Loucy (cell line): ENCODE results near the gene SLC12A4.

ENCODE experiments used
- H2AFZ ChIP-seq: fragments of 200-600 bp; sonication (generic); 2 replicates; pipeline ENCODE4 v1.6.0; 2016; ENCODE audit warnings: antibody characterized with exemption, mild to moderate bottlenecking, low read length, moderate library complexity
- H3F3A ChIP-seq: fragments of 200-600 bp; 2 replicates; pipeline ENCODE4 v1.6.0; 2016; ENCODE audit warnings: antibody characterized with exemption, low read depth, mild to moderate bottlenecking
- H3K27me3 ChIP-seq: fragments of 200-600 bp; sonication (generic); 2 replicates; pipeline ENCODE4 v1.6.1; 2014; ENCODE audit warnings: low read length, mild to moderate bottlenecking; ENCODE audit not compliant: insufficient read depth, poor library complexity, severe bottlenecking
- H3K36me3 ChIP-seq: fragments of 200-600 bp; sonication (generic); 2 replicates; pipeline ENCODE4 v1.6.1; 2016; ENCODE audit warnings: low read length; ENCODE audit not compliant: insufficient read depth
- H3K4me1 ChIP-seq: fragments of 200-600 bp; sonication (generic); 2 replicates; pipeline ENCODE4 v1.5.1; 2014; ENCODE audit warnings: low read length, mild to moderate bottlenecking; ENCODE audit not compliant: insufficient read depth, poor library complexity, severe bottlenecking
- H3K4me2 ChIP-seq: fragments of 200-600 bp; sonication (generic); 2 replicates; pipeline ENCODE4 v1.6.0; 2014; ENCODE audit warnings: antibody characterized with exemption, low read length, low read depth, mild to moderate bottlenecking; ENCODE audit not compliant: poor library complexity, severe bottlenecking
- H3K4me3 ChIP-seq: fragments of 200-600 bp; sonication (generic); 2 replicates; pipeline ENCODE4 v1.5.1; 2014; ENCODE audit warnings: low read length, mild to moderate bottlenecking, mixed read lengths; ENCODE audit not compliant: poor library complexity, severe bottlenecking
- H3K79me2 ChIP-seq: fragments of 200-600 bp; sonication (generic); 2 replicates; pipeline ENCODE4 v1.6.1; 2014; ENCODE audit warnings: low read length; ENCODE audit not compliant: insufficient read depth
- H3K9ac ChIP-seq: fragments of 200-600 bp; sonication (generic); 2 replicates; pipeline ENCODE4 v1.6.0; 2014; ENCODE audit warnings: mild to moderate bottlenecking, low read depth, low read length, moderate library complexity; ENCODE audit not compliant: poor library complexity, severe bottlenecking
- H3K9me2 ChIP-seq: fragments of 200-600 bp; sonication (generic); replicated peaks from 2 replicates; pipeline ENCODE4 v1.6.1; 2016; ENCODE audit warnings: low read depth, low read length, mixed read lengths
- H3K9me3 ChIP-seq: fragments of 200-600 bp; sonication (generic); 2 replicates; pipeline ENCODE4 v1.6.1; 2014; ENCODE audit warnings: mild to moderate bottlenecking, antibody characterized with exemption, low read length, low read depth; ENCODE audit not compliant: insufficient read depth
- H4K20me1 ChIP-seq: fragments of 200-600 bp; sonication (generic); 2 replicates; pipeline ENCODE4 v1.6.0; 2014; ENCODE audit warnings: antibody characterized with exemption, low read length, mild to moderate bottlenecking; ENCODE audit not compliant: insufficient read depth, poor library complexity, severe bottlenecking
- EZH2phosphoT487 ChIP-seq: fragments of 200-600 bp; IDR thresholded peaks from 2 replicates; pipeline ENCODE4 v1.6.1; 2018; ENCODE audit warnings: antibody characterized with exemption, mild to moderate bottlenecking, moderate library complexity, borderline replicate concordance
- TF ChIP-seq, protein P1 (sequence below): fragments of 200-600 bp; sonication (generic); conservative IDR thresholded peaks from 2 replicates; pipeline ENCODE4 v1.5.1; 2014; ENCODE audit warnings: mild to moderate bottlenecking, antibody characterized with exemption, low read length

Gene SLC12A4

DNA sequence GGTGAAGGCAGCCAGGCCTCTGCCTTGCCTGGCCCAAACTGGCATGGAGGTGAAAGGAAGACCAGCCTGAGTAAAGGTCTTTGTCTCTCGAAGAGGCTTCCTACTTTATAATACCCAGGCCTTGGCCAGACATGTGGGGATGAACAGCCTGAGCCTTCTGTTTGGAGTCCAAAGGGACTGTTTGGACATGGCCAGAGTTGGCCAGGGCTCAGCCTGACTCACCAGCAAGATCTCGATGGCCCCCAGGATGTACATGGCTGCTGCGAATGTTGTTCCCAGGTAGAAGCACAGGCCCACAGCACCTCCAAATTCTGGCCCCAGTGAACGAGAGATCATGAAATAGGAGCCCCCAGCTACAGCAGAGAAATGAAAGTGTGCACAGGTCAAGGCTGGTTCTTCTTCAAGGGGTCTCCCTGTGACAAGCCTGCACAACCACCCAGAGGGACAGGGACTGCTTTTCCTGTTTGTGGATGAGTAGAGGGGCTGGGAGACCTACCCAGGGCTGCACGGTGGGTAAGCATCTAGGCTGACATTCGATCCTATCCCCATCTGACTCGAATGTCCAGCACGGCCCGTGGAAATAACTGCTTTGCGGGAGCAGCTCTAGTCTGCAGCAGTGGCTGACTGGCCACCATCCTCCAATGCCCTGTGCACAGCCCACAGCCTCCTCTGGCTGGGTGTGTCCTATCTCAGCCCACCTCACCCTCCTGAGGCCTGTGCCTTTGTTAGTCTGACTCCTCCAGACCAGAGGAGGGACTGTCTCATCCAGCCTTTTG lies 13.8 kb downstream of the SLC12A4 start:
- Histone ChIP-seq H3K9me3 (no peaks in the 10 kb centered on the region), H3K36me3 (no peaks in the 10 kb centered on the region), H3K9me2 (no peaks in the 10 kb centered on the region), H4K20me1 (no peaks in the 10 kb centered on the region), H3K4me1 (no peaks in the 10 kb centered on the region), H3K27me3 (no peaks in the 10 kb centered on the region), H3K4me3 (no peak overlapping the region), H3K9ac (no peak overlapping the region), H2AFZ (no peak overlapping the region), H3F3A (no peaks in the 10 kb centered on the region), H3K4me2 (no peak overlapping the region), H3K79me2 (no peaks in the 10 kb centered on the region)
- TF ChIP-seq, protein P1, sequence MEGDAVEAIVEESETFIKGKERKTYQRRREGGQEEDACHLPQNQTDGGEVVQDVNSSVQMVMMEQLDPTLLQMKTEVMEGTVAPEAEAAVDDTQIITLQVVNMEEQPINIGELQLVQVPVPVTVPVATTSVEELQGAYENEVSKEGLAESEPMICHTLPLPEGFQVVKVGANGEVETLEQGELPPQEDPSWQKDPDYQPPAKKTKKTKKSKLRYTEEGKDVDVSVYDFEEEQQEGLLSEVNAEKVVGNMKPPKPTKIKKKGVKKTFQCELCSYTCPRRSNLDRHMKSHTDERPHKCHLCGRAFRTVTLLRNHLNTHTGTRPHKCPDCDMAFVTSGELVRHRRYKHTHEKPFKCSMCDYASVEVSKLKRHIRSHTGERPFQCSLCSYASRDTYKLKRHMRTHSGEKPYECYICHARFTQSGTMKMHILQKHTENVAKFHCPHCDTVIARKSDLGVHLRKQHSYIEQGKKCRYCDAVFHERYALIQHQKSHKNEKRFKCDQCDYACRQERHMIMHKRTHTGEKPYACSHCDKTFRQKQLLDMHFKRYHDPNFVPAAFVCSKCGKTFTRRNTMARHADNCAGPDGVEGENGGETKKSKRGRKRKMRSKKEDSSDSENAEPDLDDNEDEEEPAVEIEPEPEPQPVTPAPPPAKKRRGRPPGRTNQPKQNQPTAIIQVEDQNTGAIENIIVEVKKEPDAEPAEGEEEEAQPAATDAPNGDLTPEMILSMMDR, result no peak
- TF ChIP-seq EZH2phosphoT487, result no peak

DNA sequence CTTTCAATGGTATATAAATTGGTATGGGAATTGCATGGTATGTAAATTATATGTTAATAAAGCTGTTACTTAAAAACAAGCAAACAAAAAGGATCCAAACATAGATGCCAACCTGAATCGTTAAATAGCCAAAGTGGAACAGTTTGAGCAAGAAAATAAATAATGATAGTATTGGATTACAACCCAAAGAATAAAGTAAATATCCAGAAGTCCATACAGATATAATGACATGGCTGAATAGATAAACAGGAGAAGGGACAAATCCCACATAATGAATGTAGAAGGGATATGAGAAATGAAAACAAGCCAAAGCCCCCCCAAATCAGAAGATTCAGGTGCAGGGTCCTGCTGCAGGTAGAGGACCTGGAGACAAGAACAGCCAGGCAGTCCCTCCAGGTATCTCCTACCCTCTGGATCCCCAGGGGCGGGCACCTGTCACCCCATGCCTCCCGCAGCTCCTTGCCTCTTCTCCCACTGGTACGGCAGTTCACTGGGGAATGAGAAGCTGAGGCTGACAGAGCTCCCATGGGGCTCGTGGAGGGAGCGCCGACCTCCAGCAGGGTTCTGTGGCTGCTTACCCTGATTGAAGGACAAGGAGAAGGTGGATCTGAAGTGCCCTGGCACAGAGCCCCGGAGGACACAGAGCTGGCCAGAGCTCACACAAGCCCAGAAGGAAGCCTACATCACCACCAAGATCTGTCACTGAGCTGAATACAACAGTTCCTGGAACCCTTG lies 14.6 kb downstream of the SLC12A4 start:
- Histone ChIP-seq H3K4me1 (no peaks in the 10 kb centered on the region), H3K79me2 (no peaks in the 10 kb centered on the region), H3K9ac (no peak overlapping the region), H3K27me3 (no peaks in the 10 kb centered on the region), H3F3A (no peaks in the 10 kb centered on the region), H3K9me2 (no peaks in the 10 kb centered on the region), H3K4me2 (no peak overlapping the region), H3K4me3 (no peak overlapping the region), H3K9me3 (no peaks in the 10 kb centered on the region), H4K20me1 (no peaks in the 10 kb centered on the region), H3K36me3 (no peaks in the 10 kb centered on the region), H2AFZ (no peak overlapping the region)
- TF ChIP-seq EZH2phosphoT487, result no peak
- TF ChIP-seq, protein P1, result no peak

DNA sequence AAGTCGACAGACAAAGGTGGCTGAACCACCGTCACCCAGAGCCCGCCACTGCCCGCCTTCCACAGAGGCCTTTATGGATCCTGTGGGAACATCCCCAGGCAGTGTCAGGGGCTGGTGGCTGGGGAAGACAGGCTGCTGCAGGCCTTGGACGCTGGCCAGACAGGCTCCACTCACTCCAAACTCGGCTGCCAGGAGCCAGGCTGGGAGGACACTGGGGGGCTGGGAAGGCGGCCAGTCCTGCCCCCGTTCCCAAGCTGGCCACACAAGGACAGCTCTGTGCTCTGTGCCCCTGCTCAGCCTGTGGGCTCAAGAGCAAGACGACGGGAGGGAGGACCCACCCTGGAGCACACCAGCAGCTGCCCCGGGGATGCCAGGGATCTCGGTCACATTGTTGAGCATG lies 17.0 kb downstream of the SLC12A4 start:
- no peaks in the 10 kb centered on the region for H3K27me3 ChIP-seq
- no peaks in the 10 kb centered on the region for H3K9me2 ChIP-seq
- no peaks in the 10 kb centered on the region for H3K9me3 ChIP-seq
- H2AFZ ChIP-seq, result no peak overlapping the region
- H3K79me2 ChIP-seq, result no peaks in the 10 kb centered on the region
- no peak overlapping the region for H3K4me3 ChIP-seq
- H3F3A ChIP-seq, result no peaks in the 10 kb centered on the region
- no peak overlapping the region for H3K9ac ChIP-seq
- H4K20me1 ChIP-seq, result no peaks in the 10 kb centered on the region
- no peak for TF ChIP-seq EZH2phosphoT487
- TF ChIP-seq, protein P1, result no peak
- H3K36me3 ChIP-seq, result no peaks in the 10 kb centered on the region
- H3K4me1 ChIP-seq, result no peaks in the 10 kb centered on the region
- H3K4me2 ChIP-seq, result no peak overlapping the region
